SKM-1 (cell line): ENCODE data around the gene AKAP10.
"Not testable (repeated sequence)": the region's sequence is repeated elsewhere in the genome, so short reads cannot be mapped to it uniquely, and the experiment has no call there.

Source experiments
- DNase-seq: peaks from one replicate; lab custom pipeline; 2025; ENCODE audit not compliant: unreplicated experiment; lab: John Stamatoyannopoulos, UW

The AKAP10 gene

DNA sequence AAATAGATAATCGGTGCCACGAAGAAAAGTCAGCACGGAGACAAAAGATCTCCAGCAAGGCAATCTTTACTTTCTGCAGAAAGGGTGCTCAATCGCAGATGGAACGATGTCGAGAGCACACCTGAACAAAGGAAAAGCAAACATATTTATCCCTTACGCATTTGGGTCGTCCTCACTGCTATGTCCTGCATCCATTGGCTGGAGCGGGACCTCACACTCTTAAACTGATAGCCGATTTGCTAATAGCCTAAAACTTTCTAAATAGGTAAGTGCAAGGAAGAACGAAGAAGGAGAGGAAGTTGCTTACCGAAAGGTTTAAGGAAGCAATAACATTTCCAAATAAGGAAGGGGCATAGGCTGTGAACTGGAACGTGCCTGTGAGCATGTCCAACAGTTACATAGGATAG, 1.2 kb upstream of the AKAP10 start:
- DNase-seq: peak; percentile 74

DNA sequence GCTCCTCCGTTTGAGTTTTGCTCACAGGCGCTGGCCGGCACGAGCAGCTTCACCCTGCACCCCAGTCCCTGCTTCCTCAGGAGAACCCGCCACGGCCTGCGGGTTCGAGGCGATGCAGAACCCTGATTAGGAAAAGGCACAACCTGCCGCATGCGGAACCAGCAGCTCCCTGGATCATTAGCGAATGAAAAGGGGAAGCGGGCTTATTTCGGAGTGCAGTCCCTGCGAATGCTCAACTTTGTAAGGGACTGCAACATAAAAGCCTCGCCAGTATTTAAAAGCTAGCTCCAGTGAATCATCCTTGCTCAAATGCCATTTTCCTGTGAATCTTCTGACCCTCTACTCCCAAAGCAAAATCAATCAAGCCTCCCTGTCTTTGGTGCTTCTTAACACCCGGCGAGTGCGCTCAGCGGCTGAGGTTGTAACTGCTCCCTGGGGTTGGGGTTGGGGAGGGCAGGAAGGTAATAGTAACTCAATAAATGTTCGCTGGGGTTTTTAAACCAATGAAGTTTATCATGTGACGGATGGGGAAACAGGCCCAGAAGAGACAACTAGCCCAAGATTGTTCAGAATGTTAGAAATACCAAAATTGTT, 678 bp upstream of the AKAP10 start:
- DNase-seq: peak; percentile 76

DNA sequence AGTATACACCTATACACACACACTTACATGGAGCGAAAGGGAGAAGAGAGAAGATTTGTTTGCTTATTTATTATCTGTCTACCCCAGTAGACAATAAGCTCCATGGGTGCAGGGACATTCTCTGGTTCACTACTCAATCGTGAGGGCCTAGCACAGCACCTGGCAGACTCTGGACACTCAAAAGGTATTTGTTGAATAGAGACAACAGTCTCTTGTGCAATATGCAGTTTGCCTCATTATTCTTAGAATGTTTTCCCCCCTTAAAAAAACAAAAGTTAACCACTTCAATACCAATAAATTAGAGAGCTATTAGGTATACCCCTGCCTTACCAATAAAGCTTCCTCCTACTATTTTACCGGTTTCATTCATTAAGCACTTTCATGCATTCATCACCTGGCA, 2.0 kb downstream of the AKAP10 start:
- DNase-seq: no peak

DNA sequence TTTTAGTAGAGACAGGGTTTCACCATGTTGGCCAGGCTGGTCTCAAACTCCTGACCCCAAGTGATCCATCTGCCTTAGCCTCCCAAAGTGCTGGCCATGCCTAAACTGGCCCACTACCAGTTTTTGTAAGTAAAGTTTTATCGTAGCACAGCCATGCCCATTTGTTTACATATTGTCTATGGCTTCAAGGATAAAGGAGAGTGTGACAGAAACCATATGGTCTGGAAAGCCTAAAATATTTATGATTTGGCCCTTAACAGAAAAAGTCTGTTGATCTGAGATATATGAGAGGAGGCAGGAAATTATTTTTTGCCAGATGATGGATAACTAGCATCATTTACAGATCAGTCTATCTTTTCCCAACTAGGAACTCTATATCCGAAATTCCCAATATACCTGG, 4.5 kb downstream of the AKAP10 start:
- no peak for DNase-seq

DNA sequence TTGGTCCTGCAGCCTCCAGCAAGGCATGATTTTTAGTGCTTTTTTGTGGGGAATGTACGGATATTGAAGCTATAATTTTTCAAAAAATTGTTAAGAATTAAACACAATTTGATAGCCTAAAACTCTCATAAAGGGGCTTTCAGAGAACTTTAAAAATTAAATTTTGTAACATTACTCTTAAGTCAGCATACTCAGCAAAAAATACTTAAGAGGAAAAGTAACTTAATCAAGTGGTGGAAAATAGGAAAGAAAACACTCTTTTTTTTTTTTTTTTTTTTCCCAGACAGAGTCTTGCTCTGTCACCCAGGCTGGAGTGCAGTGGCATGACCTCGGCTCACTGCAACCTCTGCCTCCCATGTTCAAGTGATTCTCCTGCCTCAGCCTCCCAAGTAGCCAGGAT, 14.7 kb downstream of the AKAP10 start:
- DNase-seq: not testable (repeated sequence)

DNA sequence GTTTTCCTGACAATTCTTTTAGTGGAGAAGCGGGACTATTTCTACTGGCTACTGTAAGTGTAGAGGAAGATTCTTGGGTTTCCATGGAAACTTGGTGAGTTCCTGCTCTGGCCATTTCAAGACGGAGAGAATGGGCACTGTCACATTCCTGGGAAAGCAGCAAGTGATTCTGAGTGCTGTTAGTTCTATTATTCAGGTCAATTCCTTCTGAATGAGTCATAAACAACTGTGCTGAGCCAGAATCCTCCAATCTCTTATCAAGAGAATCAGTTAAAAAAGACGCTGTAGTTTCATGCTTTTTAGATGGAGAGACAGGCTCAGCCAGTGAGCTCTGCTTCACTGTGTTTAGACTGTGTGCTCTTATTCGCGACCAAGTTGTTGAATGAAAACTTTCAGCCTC, 19.6 kb downstream of the AKAP10 start:
- no peak for DNase-seq

DNA sequence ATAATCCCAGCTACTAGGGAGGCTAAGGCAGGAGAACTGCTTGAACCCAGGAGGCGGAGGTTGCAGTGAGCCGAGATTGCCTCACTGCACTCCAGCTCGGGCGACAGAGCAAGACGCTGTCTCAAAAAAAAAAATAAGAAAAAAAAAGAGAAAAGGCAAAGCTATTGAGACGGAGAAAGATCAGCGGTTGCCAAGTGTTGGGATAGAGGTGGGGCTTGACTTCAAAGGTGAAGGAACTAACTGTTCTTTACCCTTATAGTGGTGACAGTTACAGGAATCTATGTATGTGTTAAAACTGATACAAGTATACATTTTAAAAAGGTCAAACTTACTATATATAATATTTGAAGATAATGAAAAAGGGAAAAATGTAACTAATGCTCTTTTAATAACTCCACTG, 22.5 kb downstream of the AKAP10 start:
- DNase-seq: no peak

DNA sequence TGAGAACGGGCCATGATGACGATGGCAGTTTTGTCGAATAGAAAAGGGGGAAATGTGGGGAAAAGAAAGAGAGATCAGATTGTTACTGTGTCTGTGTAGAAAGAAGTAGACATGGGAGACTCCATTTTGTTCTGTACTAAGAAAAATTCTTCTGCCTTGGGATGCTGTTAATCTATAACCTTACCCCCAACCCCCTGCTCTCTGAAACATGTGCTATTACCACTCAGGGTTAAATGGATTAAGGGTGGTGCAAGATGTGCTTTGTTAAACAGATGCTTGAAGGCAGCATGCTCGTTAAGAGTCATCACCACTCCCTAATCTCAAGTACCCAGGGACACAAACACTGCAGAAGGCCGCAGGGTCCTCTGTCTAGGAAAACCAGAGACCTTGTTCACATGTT, 26.2 kb downstream of the AKAP10 start:
- DNase-seq: not testable (repeated sequence)

DNA sequence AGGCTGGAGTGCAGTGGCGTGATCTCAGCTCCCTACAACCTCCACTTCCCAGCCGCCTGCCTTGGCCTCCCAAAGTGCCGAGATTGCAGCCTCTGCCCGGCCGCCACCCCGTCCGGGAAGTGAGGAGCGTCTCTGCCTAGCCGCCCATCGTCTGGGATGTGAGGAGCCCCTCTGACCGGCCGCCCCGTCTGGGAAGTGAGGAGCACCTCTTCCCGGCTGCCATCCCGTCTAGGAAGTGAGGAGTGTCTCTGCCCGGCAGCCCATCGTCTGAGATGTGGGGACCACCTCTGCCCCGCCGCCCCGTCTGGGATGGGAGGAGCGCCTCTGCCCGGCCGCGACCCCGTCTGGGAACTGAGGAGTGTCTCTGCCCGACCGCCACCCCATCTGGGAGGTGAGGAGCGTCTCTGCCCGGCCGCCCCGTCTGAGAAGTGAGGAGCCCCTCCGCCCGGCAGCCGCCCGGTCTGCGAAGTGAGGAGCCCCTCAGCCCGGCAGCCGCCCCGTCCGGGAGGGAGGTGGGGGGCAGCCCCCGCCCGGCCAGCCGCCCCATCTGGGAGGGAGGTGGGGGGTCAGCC, 26.9 kb downstream of the AKAP10 start:
- DNase-seq: not testable (repeated sequence)

DNA sequence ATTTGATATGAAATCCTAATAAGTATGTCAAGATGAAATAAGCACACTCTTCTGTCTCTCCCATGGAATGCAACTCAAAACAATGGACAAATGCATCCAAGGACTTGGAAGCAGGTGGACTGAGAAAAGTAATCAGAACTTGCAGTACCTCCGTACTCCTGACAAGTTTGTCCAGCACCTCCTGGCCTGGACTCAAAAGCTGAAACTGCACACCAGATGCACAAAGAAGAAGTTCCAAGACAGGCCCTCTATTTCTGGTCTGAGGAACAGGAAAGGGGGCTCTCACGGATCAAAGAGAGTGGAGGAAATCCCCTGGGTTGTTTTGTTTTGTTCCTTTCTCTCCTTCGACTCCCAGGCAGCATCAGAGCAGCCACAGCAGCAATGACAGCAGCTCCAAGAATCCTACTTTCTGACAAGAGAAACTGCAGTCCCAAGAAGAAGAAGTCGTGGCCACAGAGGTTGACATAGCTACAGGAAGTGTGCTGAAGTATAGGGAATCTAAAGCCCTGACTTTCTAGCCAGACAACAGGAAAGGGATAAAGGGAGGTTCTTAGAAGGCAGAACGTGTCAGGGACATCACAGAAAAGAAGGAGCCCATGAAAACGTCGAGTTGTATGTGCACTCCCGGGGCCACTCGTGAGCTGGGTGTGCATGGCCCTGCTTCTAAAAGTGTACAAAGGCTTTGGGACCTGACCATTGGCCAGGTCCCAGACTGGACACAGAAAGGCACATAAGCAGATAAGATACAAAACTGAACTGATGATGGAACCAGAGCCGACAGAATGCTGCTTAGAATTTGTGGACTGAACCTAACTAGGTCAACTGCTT, 29.3 kb downstream of the AKAP10 start:
- DNase-seq: no peak

DNA sequence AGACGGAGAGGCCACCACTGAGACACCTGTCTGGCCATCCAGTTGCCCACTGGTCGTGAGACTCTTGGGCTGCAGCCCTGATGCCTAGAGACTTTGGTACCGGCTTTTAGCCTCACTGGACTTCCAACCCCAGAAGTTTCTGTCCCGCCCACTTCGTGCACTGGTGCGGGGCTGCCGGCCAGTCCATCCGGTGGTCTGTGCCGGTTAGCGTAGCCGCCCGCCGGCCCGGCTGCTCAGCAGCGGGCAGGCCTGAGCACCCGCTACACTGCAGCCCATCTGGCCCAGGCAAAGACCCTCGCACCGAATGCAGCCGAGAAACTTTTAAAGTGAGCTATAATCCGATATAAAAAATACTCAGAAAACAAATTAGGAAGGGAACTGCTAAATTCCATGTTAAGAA, 30.7 kb downstream of the AKAP10 start:
- DNase-seq: no peak

DNA sequence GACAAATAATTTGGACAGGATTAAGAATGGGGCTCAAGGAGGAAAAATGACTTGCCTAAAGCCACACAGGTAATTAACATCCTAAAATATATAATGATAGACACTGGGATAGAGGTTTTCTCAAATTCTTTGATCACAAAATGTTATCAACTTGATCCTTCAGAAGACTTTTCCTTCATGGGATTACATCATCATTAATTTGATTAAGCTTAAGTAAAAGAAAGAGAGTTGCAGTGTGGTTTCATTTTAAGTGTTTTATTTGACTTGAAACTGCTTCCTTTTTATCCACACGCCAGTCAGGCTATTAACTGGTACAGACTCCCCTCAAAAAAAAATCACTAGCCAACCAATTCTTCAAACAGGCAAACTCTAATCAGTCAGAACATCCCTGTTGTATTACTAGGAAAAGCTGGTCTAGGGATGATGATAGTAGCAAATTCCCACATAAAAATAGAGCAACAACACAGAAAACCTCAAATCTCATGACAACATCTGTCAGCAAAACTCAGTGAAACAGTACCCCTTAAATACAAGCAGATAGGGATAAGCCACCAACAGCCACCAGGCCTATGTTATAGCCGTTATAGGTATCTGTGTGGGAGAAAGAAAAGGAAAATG, 32.5 kb downstream of the AKAP10 start:
- no peak for DNase-seq

DNA sequence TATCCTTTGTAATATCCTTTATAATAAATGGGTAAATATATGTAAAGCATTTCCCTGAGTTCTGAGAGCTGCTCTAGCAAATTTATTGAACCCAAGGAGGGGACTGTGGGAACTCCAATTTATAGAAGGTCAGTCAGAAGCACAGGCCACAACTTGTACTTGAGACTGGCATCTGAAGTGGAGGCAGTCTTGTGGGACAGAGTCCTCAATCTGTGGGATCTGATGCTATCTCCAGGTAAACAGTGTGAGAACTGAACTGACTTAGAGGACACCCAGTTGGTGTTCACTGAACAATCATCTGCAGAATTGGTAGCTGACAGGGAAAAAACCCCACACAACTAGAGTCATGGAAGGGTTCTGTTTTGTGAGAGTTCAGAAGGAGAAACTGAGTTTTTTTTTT, 34.0 kb downstream of the AKAP10 start:
- no peak for DNase-seq

DNA sequence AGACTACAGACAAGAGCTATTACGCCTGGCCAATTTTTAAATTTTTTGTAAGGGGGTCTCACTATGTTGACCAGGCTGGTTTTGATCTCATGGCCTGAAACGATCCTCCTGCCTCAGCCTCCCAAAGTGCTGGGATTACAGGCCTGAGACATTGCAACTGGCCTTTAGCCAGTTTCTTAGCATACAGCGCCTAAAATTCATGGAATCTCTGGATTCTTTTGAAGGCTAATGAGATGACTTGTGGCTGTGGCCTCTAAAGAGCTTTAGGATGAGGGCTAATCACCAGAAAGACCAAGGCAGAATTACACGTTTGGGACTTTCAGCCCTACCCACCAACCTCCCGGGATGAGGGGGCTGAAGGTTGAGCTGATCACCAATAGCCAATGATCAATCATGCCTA, 34.6 kb downstream of the AKAP10 start:
- DNase-seq: no peak

DNA sequence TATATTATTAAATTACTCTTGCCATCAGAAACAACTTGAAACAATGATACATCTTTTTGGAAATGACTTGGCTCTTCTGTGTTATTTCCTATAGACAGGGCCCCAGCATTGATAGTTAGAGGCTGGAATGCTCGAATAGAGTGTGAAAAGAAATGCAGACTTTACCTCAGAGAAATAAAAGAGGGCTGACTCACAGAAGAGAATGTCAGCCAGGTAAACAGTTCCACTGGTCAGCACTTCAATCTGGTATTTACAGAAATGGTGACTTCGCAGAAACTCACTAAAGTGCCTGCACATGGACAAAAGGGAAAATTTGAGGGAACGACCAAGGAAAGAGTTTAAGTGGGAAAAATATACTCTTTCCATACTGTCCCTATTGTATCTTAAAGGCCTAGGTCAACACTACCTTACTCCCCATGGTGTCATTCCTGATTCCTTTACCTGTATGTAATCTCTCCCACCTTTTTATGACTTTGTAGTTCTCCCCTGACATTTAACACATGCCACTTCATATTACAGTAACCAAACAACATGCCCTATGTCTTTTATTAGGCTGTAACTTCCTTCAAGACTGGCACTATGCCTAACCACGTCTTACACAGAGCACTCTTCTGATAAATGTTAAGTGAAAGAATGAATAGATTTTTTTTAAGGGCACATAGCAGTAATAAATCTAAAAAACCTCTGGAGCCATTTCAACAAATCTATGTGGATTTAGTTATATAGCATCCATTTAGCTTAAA, 36.7 kb downstream of the AKAP10 start:
- no peak for DNase-seq

DNA sequence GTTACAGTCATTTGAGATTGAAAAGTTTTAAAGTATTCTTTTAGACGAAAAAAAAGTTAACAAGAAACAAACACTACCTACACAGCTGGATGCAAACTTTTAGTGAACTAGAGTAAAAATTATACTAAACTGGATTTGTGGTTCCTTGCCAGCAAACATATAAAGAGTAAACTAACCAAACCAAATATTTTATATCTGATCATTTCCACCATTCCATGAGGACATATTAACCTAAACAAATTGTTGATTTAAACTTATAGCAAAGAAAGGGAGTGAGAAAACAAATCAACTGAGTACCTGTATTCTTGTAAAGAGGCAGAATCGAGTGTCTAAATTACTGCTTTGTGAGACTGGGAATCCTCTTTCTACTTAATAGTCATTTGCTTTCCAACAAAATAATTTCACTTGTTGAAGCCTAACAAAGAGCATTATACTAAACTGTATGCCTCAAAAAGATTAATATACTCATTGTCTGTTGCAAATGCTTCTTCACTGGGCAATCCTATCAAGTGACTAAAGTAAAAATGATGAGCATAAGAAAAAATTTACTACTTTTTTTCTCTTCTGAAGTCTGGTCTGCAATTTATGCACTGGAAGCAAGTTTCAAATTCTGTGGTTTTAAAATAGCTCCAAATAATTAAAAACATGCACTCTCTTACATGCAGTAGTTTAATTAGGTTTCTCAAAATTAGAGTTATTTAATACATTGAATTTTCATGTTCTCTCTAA, 37.5 kb downstream of the AKAP10 start:
- no peak for DNase-seq

DNA sequence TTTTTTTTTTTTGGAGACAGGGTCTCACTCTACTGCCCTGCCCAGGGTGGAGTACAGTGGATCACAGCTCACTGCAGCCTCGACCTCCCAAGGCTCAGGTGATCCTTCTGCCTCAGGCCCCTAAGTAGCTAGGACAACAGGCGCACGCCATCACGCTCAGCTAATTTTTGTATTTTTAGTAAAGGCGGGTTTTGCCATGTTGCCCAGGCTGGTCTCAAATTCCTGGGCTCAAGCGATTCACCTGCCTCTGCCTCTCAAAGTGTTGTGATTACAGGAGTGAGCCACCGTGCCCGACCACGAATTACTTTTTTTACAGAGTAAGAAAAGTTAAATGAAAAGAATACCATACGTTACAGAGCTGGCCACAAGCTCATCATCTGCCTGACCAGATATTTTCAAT, 38.9 kb downstream of the AKAP10 start:
- no peak for DNase-seq

DNA sequence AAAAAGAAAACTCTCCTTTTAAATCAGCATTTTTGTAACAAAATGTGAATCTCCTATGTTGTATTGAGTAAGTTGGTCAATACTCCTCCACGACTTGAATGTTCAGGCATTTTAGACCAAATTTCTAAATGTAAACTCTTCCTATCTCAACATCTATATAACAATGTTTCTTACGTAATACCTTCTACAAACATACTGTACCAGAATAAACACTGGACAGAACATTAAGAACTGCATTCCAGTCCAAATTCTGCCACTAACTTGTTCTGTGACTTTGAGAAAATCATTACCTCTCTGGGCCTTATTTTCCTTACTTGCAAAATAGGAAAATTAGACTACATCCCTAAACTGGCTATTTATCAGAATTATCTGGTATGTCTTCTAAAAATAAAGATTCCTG, 40.1 kb downstream of the AKAP10 start:
- DNase-seq: no peak

DNA sequence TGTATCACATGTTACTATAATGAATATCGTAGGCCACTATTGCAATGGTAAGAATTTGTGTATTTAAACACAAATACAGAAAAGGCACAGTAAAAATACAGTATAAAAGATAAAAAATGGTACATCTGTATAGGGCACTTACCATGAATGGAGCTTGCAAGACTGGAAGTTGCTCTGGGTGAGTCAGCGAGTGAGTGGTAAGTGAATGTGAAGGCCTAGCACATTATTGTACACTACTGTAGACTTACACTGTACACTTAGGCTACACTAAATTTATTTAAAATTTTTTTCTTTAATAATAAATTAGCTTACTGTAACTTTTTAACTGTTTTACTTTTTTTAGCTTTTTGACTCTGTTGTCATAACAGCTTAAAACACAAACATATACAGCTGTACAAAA, 42.5 kb downstream of the AKAP10 start:
- DNase-seq: no peak

DNA sequence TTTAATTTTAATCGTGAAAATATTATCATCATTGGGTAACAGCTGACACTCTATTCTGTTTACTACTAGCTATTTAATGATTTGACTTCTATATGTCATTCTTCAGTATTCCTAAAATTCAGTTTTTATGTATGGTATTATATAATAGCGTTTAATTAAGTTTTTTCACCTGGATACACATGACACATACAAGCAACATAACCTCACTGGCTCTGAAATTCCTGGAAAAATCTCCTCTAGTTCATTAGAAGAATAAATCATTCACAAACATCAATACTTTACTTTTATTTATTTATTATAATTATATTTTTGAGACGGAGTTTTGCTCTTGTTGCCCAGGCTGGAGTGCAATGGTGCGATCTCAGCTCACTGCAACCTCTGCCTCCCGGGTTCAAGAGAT, 44.0 kb downstream of the AKAP10 start:
- DNase-seq: no peak

DNA sequence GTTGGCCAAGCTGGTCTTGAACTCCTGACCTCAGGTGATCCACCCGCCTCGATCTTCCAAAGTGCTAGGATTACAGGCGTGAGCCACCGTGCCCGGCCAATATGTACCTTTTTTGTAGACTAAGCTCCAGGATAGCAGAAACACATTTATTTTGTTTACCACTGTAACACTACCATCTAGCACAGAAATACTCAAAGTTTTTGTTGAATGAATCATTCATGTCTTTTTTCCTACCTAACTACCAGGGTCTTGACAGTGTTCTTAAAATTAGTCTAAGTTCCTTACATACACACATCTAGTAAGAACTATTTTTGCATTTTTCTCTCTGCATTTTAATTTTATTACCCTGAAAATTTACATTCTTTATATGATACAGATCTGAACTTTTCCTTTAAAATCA, 44.4 kb downstream of the AKAP10 start:
- DNase-seq: no peak
